Cerebellar cortex (tissue), 1 donor: ENCODE measurements around the gene CTR9.
A peak's percentile ranks its signal among the peaks of the same experiment; 100 is the strongest.

ENCODE experiments used
- DNase-seq: peaks from one replicate; pipeline ENCODE4 v3.0.0-alpha.2; 2015; ENCODE audit warnings: low spot score

Gene CTR9

DNA sequence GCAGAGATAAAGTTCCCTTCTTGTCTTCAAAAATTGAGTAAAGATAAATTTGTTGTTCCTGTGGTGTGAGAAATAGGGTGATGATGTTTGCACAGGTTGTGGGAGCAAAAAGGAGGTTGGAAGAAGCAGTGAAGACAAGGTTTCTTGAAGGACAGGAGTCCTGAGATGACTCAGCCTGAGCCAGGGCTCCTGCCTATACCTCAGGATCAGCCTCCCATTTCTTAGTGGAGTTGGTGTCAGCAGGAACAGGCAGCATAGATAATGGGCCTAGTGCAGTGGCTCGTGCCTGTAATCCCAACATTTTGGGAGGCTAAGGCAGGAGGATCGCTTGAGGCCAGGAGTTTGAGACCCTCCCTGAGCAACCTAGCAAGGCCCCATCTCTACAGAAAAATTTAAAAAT, 29.0 kb downstream of the CTR9 start:
- no peak for DNase-seq

DNA sequence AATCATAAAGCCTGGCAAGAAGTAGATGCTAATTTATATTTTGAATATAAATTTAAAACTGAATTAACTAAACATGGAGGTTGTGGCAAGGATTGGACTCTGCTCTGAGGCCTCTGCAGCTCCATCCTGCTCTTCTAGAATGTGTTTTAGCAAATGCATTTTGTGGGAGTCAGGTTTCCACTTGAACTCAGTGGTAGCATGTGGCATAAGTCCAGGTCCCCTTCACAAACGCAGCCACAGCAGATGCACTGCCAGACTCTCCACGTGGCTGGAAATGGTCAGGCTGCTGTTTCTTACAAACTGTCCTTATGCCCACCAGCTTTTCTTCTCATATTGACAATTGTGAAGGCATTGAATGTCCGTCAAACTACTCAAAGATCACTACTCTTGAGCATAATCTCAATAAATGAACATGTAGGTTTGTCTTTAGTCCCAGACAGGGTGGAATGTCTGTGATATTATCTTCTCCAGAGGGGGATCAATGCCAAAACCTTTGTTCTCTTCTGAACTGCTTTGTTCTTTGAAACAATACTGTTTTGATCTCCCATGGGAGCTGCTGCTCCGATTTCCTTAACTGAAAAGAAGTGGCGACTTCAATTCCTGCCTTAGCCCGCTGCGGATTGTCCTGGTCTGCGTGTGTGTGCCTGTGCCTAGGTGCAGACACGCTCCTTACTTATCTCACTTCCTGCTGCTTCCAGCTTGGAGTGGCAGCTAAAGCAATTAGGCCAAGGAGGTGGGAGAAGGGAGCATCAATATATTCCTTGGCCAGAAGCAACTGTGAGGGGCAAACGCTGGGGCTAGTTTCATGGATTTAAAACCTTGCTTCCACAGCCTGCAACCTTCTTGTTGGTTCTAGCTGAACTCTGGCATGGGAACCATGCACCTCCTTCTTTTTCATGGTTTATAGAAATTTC, 33.4 kb downstream of the CTR9 start:
- no peak for DNase-seq

DNA sequence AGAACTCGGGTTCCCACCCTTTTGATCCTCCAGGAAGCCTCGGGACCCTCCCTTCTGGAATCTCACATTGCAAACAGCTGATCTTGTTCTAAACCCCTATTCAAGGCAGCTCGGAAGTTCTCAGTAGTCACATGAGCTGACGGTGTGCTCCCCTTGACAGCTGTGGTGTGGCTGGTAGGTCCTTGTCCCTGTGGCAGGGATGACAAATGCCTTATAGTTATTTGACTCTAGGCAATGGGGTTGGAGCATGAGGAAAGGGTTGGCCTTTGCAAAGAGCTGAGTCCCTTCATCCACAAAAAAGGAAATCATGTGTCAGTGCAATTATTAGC, 34.1 kb downstream of the CTR9 start:
- DNase-seq, result no peak

GRCh38 chr11:10786451-10786850, 35.4 kb downstream of the CTR9 start:
- no peak for DNase-seq

DNA sequence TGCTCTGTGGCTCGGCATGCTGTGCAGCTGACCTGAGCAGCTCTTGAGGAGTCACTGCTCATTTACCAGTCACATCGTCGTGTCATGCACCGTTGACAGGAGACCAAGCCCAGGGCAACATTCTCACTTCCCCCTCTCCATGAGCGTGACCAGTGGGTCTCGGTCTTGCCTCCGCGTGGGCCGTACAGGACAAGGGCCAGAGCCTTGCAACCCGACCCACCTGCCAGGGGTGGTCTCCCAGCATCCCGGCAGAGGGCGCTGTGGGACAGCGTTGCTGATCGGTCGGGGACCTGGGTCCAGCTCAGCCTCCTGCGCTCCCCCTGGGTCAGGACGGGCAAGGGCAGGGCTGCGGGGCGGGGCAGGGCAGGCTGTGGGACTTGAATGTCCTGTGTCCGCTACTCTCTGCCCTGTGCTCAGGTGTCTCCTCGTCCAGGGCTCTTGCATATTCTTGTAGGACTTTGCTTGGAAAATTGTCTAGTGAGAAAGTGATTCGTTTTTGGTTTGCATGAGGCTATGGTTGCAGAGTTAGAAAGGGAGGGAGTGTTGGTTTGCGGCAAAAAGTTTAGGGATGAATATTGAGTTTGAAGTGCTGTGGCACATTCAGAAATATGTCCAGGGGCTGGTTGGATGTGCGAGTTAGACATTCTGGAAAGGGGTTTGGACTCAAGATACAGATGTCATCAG, 41.5 kb downstream of the CTR9 start:
- DNase-seq, result peak; percentile 80

DNA sequence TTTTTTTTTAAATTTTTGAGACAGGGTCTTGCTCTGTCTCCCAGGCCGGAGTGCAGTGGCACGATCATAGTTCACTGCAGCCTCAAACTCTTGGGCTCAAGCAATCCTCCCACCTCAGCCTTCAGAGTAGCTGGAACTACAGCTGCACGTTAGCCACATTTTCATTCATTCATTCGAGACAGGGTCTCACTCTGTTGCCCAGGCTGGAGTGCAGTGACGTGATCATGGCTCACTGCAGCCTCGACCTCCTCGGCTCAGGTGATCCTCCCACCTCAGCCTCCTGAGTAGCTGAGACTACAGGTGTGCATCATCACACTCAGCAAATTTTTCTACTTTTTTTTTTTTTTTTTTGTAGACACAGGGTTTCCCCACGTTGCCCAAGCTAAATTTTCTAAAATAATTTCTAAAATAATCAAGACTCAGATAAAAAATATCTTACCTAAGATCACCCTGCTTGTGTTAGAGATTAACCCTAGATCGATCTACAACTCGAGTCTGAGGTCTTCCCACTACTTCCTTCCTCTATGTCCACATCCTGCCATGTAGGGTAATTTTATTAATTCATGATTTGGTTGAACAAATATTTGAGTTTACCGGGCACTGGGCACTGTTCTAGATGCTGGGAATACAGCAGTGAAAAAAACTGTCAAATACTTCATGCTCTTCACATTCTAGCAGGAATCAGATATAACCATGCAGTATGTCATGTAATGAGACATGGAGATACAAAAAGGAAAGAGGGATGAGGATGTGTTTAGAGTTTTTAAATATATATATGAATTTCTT, 42.6 kb downstream of the CTR9 start:
- no peak for DNase-seq

- DNase-seq, result peak; percentile 40
Measured at GRCh38 chr11:10796191-10796590, 45.1 kb downstream of the CTR9 start.

- DNase-seq, result no peak
Measured at GRCh38 chr11:10797001-10797400, 46.0 kb downstream of the CTR9 start.

DNA sequence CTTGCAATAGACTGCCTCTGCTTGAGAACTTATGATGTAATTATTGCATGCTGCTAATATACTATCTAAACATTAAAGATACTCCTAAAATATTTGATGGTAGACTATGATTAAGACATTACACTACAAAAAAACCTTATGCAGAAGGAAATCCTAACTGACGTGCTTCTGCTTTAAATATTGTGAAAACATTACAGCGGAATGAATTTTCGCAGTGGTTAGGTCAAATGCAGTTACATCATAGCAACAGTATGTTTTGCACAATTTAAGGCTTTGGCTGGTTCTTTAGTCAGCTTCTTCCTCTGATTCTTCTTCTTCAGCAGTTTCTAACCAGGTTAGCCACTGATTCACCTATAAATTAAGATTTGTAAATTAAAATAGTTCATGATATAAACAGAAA, 46.5 kb downstream of the CTR9 start:
- no peak for DNase-seq

- no peak for DNase-seq
Measured at GRCh38 chr11:10798330-10798928, 47.4 kb downstream of the CTR9 start.

DNA sequence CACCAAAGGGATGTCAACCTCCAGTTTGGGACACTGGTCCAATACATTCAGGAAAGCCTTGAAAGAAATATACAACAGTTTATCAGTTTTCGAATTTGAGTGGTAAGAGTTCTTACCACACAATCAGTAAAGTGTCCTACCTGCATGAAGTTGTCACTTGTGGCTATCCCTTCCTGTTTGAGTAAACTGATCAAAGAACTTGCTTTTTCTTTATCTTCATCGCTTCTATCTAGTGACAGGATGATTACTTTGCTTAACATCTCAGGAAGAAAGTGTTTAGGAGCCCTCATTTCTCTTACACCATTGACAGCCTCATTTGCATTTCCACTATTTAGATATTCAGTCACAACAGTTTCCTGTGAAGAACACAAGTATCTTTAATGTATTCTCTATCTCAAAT, 49.2 kb downstream of the CTR9 start:
- no peak for DNase-seq

- no peak for DNase-seq
Measured at GRCh38 chr11:10803676-10804075, 52.6 kb downstream of the CTR9 start.

GRCh38 chr11:10805741-10806140, 54.7 kb downstream of the CTR9 start:
- DNase-seq, result no peak

- no peak for DNase-seq
Measured at GRCh38 chr11:10806206-10806605, 55.2 kb downstream of the CTR9 start.

DNA sequence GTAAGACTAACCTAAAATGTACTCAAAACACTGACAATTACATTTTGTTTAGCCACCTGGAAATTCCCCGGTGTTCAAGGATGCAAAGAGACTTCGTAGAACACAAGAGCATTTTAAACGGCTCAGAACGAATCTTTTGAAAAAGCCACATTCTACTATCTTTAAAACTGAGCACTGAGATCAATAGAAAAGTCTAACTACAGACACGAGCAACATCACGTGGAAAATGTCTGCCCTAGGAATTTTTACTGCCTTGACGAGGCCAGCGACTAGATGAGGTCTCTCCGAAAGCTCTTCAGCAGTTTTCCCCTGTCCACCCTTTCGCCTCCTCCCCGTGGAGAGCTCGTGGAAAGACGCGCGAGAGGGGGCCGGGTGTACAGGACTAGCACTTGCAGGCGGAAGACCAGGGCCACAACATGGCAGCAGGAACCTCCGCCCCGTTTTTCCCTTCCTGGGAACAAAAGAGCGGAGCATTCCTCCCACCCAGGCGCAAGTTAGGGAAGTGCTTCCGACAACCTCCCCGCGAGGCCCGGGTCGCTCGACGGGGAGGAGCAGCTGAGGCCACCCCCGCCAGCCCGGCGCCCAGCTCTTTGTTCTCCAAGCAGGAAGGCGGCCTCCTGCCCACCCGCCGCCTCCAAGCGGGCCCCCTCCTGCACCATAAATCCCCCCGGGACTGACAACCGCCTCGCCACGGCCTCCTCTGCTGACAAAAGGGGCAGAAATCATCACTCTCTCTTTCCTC, 56.6 kb downstream of the CTR9 start:
- DNase-seq, result no peak

GRCh38 chr11:10808235-10808552, 57.1 kb downstream of the CTR9 start:
- DNase-seq, result no peak

DNA sequence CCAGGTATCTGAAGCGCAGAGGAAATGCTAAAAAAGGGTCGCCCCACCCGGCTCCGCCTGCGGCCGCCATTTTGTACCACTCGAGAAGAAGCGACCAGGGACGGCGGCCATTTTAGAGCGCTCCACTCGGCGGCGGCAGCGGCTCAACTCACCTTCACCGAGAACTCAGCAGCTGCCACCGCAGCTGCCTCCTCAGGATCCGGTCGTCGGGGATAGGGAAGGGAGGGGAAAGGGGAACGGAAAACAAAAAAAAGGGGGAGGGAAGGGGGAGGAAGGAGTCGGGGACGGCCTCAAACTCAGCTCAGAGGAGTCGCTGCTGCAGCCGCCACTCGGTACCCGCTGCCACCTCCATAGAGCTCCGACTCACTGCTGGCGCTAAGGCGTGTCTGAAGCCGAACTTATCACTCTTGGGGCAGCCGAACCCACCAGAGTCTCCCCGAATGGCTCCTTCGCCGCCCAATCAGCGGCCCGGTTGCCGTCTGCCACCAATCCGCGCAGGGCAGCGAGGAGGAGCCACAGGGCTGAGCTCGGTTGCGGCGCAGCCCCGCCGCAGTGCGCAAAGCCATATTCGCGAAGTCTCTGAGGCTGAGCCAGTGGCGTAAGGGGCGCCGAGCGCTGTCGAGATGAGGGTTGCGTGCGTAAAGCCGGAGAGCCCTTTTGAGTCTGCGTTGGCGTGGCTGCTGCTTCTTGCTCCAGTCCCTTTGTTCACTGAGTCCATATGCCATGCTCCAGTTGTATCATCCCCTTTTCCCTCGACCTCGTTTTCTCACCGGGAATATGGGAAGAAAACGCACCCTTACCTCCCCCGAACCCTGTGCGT, 57.7 kb downstream of the CTR9 start, which contains the start of gene EIF4G2:
TSS of gene EIF4G2 (minus strand) at position 374 of the 820 bp plus-strand sequence.
- DNase-seq, result peak; percentile 99

DNA sequence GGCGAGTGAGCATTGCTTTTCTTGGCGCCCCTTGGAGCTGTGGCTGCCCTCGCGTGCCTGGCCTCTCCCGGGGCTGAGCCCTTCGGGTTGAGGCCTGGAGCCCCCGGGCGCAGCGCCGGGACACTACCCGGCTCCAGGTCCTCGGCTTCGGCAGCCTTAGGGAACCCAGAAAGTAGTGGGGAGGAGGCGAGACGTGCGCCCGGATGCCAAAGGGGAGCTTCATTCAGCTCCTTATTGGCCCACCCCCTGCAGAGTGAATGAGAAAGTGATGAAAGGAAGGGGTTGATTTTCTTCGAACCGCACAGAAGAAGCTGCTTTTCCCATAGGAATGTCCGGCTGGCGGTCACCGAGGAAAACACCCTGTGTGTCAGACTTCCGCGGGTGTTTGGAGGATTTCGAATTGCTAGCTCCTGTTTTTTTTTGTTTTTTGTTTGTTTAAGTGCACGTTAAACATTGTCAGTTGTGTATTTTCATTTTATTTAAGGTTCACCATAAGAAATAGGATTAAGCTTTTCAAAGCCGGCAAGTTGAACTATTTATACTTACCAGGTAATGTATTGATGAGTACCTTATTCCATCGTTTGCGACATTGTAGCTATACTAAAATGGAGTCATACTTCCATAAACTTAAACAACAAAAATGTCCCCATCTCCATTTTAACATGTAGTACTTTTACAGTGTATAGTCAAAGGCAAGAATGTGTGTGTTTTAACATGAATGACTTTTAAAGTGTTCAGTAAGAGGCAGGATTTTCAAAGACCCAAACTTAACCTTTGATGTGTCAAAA, 58.5 kb downstream of the CTR9 start:
- DNase-seq, result peak; percentile 76

- DNase-seq, result no peak
Measured at GRCh38 chr11:10813945-10814344, 62.9 kb downstream of the CTR9 start.

GRCh38 chr11:10818594-10818993, 67.5 kb downstream of the CTR9 start:
- DNase-seq, result no peak
